Measurements from ENCODE around the gene MAP3K21. TPM values are rescaled to one million over a fixed set of nuclear protein-coding genes. Genes with fewer than 3 reads are reported as not detected.

Gene MAP3K21
- polyA plus RNA-seq, 1 donor from 2014 or later, result 3.7 TPM

DNA sequence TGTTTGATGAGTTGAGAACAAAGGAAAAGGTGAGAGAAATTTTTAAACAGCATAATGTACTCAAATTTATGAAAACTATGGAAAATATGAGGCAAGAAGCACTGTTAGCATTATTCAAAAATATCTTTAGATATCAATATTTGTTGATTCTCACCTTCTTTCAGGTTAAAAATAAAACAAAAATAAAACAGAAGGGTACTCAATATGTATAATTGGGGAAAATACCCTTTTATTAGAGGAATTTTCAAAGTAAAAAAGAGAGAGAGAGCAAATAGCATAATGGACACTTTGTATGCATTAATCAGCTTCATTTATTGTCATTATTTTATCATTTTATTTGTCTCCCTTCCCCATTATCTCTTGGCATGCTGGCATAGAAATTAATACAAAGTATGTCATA, 27.5 kb downstream of the MAP3K21 start:
- H2AFZ ChIP-seq (ENCODE audit: low read depth, low read length), result no peak overlapping the region
- no peaks in the 10 kb centered on the region for H3K9me3 ChIP-seq (ENCODE audit: low read length)
- no peak overlapping the region for H3K4me3 ChIP-seq (ENCODE audit: low read length)
- no peaks in the 10 kb centered on the region for H3K36me3 ChIP-seq (ENCODE audit: insufficient read depth, low read length)
- TF ChIP-seq EP300 (conservative IDR thresholded peaks at IDR 0.05; ENCODE audit: poor library complexity, severe bottlenecking), result no peak
- TF ChIP-seq EZH2 (IDR thresholded peaks at IDR 0.05; ENCODE audit: borderline replicate concordance, insufficient read depth, low read length, poor library complexity, severe bottlenecking), result no peak
- TF ChIP-seq SMC3 (conservative IDR thresholded peaks at IDR 0.05; ENCODE audit: poor library complexity), result no peak
- no peak for TF ChIP-seq TAF1 (IDR thresholded peaks at IDR 0.05; ENCODE audit: low read depth)
- TF ChIP-seq POLR2AphosphoS5 (IDR thresholded peaks at IDR 0.05), result no peak
- TF ChIP-seq, protein P1, sequence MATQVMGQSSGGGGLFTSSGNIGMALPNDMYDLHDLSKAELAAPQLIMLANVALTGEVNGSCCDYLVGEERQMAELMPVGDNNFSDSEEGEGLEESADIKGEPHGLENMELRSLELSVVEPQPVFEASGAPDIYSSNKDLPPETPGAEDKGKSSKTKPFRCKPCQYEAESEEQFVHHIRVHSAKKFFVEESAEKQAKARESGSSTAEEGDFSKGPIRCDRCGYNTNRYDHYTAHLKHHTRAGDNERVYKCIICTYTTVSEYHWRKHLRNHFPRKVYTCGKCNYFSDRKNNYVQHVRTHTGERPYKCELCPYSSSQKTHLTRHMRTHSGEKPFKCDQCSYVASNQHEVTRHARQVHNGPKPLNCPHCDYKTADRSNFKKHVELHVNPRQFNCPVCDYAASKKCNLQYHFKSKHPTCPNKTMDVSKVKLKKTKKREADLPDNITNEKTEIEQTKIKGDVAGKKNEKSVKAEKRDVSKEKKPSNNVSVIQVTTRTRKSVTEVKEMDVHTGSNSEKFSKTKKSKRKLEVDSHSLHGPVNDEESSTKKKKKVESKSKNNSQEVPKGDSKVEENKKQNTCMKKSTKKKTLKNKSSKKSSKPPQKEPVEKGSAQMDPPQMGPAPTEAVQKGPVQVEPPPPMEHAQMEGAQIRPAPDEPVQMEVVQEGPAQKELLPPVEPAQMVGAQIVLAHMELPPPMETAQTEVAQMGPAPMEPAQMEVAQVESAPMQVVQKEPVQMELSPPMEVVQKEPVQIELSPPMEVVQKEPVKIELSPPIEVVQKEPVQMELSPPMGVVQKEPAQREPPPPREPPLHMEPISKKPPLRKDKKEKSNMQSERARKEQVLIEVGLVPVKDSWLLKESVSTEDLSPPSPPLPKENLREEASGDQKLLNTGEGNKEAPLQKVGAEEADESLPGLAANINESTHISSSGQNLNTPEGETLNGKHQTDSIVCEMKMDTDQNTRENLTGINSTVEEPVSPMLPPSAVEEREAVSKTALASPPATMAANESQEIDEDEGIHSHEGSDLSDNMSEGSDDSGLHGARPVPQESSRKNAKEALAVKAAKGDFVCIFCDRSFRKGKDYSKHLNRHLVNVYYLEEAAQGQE (IDR thresholded peaks at IDR 0.05; ENCODE audit: borderline replicate concordance), result no peak
- TF ChIP-seq MXI1 (conservative IDR thresholded peaks at IDR 0.05; ENCODE audit: poor library complexity, severe bottlenecking), result no peak
- TF ChIP-seq, protein P2, sequence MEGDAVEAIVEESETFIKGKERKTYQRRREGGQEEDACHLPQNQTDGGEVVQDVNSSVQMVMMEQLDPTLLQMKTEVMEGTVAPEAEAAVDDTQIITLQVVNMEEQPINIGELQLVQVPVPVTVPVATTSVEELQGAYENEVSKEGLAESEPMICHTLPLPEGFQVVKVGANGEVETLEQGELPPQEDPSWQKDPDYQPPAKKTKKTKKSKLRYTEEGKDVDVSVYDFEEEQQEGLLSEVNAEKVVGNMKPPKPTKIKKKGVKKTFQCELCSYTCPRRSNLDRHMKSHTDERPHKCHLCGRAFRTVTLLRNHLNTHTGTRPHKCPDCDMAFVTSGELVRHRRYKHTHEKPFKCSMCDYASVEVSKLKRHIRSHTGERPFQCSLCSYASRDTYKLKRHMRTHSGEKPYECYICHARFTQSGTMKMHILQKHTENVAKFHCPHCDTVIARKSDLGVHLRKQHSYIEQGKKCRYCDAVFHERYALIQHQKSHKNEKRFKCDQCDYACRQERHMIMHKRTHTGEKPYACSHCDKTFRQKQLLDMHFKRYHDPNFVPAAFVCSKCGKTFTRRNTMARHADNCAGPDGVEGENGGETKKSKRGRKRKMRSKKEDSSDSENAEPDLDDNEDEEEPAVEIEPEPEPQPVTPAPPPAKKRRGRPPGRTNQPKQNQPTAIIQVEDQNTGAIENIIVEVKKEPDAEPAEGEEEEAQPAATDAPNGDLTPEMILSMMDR (IDR thresholded peaks at IDR 0.05; ENCODE audit: poor library complexity, severe bottlenecking), result no peak
- TF ChIP-seq RAD21 (conservative IDR thresholded peaks at IDR 0.05), result no peak
- H3F3A ChIP-seq (ENCODE audit: insufficient read depth, low read length, poor library complexity, severe bottlenecking), result no peaks in the 10 kb centered on the region
- no peak overlapping the region for H3K27ac ChIP-seq (ENCODE audit: low read length)
- no peaks in the 10 kb centered on the region for H4K20me1 ChIP-seq (ENCODE audit: insufficient read depth)
- no peak overlapping the region for H3K4me2 ChIP-seq (ENCODE audit: low read length)
- H3K27me3 ChIP-seq (ENCODE audit: insufficient read depth, low read depth, low read length), result no peaks in the 10 kb centered on the region
- no peaks in the 10 kb centered on the region for H3K9me2 ChIP-seq (ENCODE audit: insufficient read depth, low read length)
- no peak overlapping the region for H3K9ac ChIP-seq (ENCODE audit: low read length)
- H3K79me2 ChIP-seq (replicated peaks; ENCODE audit: insufficient read depth, low read length), result no peaks in the 10 kb centered on the region

DNA sequence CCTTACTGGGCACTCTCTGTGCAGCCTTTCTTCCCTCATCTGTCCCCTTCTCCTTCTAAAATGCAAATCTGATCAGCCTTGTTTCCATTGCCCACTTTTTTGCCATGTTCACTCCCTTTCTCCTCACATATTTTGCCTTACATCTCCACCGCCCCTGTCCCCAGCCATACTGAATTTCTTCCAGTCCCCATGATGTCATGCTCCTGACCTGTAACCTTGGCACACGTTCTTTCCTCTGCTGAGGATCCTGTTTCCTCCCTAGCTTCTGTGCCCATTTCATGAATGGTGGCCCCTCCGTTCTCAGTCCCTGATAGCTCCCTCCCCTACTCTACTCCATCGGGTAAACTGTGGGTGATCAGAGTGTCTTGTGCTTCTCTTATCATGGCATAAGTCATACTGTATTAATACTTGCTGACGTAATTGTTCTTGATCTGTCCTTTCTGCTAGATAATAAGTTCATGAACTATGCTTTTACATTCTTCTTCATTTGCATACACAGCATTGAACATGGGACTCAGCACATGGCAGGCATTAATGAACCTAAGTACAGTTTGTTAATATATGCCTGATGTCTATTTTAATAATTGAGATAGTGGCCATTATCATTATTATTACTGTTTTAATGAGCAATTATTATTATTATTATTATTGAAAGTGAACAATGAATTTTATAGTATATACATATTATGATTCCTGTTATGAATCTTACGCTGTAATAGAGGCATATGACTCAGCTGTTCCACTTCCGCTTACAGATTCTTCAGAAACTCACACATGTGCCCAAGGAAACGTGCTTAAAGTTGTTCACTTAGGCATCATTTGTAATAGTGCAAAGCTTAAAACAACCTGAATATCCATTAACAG, 28.5 kb downstream of the MAP3K21 start:
- Histone ChIP-seq H3K79me2 (replicated peaks; ENCODE audit: insufficient read depth, low read length) (no peaks in the 10 kb centered on the region), H3K9ac (ENCODE audit: low read length) (no peak overlapping the region), H2AFZ (ENCODE audit: low read depth, low read length) (no peak overlapping the region), H3K9me2 (ENCODE audit: insufficient read depth, low read length) (no peaks in the 10 kb centered on the region), H3K36me3 (ENCODE audit: insufficient read depth, low read length) (no peaks in the 10 kb centered on the region), H3K27me3 (ENCODE audit: insufficient read depth, low read depth, low read length) (no peaks in the 10 kb centered on the region), H3K9me3 (ENCODE audit: low read length) (no peaks in the 10 kb centered on the region), H3F3A (ENCODE audit: insufficient read depth, low read length, poor library complexity, severe bottlenecking) (no peaks in the 10 kb centered on the region), H3K4me3 (ENCODE audit: low read length) (no peak overlapping the region), H3K27ac (ENCODE audit: low read length) (no peak overlapping the region), H3K4me2 (ENCODE audit: low read length) (no peak overlapping the region), H4K20me1 (ENCODE audit: insufficient read depth) (no peaks in the 10 kb centered on the region)
- TF ChIP-seq SMC3 (conservative IDR thresholded peaks at IDR 0.05; ENCODE audit: poor library complexity), result no peak
- TF ChIP-seq RAD21 (conservative IDR thresholded peaks at IDR 0.05), result no peak
- TF ChIP-seq POLR2AphosphoS5 (IDR thresholded peaks at IDR 0.05), result no peak
- TF ChIP-seq, protein P1 (IDR thresholded peaks at IDR 0.05; ENCODE audit: borderline replicate concordance), result no peak
- TF ChIP-seq MXI1 (conservative IDR thresholded peaks at IDR 0.05; ENCODE audit: poor library complexity, severe bottlenecking), result no peak
- TF ChIP-seq, protein P2 (IDR thresholded peaks at IDR 0.05; ENCODE audit: poor library complexity, severe bottlenecking), result no peak
- no peak for TF ChIP-seq EP300 (conservative IDR thresholded peaks at IDR 0.05; ENCODE audit: poor library complexity, severe bottlenecking)
- no peak for TF ChIP-seq EZH2 (IDR thresholded peaks at IDR 0.05; ENCODE audit: borderline replicate concordance, insufficient read depth, low read length, poor library complexity, severe bottlenecking)
- no peak for TF ChIP-seq TAF1 (IDR thresholded peaks at IDR 0.05; ENCODE audit: low read depth)

All from neural cell (in vitro differentiated cells).